ENCODE data around the gene EPB41L4A.

DNA sequence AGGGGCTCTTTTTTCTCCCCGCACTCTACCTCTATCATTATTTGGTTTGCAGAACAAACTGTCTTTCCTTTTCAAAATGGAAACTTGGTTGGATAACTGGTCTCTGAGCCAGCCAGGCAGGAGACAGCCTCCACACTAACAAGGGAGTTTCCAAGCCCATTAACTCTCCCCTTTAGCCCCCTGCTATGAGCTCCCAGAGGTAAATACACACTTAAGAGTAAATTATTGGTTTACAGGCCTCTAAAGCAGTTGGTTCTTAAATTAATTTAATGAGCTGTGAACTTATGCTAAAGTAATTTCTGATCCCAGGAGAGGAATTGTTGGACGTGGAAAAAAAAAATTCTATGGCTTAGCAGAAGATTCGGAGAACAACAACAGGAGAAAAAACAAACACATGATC, 30.3 kb downstream of the EPB41L4A start:
- no peak for TF ChIP-seq CTCF (IDR thresholded peaks at IDR 0.05)
- TF ChIP-seq POLR2A (IDR thresholded peaks at IDR 0.05; ENCODE audit: low read depth), result no peak
- TF ChIP-seq POLR2AphosphoS5 (IDR thresholded peaks at IDR 0.05), result no peak
- no peak for TF ChIP-seq EP300 (IDR thresholded peaks at IDR 0.05)
